Measurements from ENCODE around the gene FOXJ1. TPM values are rescaled to one million over a fixed set of nuclear protein-coding genes. Genes with fewer than 3 reads are reported as not detected.
"Not testable (repeated sequence)": the region's sequence is repeated elsewhere in the genome, so short reads cannot be mapped to it uniquely, and the experiment has no call there.

FOXJ1 gene, protein sequence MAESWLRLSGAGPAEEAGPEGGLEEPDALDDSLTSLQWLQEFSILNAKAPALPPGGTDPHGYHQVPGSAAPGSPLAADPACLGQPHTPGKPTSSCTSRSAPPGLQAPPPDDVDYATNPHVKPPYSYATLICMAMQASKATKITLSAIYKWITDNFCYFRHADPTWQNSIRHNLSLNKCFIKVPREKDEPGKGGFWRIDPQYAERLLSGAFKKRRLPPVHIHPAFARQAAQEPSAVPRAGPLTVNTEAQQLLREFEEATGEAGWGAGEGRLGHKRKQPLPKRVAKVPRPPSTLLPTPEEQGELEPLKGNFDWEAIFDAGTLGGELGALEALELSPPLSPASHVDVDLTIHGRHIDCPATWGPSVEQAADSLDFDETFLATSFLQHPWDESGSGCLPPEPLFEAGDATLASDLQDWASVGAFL
- under 1 TPM in 7 of 10 donors, not detected in 3; 0.05 to 0.41 (median 0.12) TPM for polyA plus RNA-seq (ENCODE audit: insufficient read length in 10 of 10)
- long read RNA-seq, donor 1: 0 reads
- long read RNA-seq, donor 2: 0 reads
- long read RNA-seq, donor 3: 0 reads
- long read RNA-seq, donor 4: 0 reads
- long read RNA-seq, donor 5: 0 reads
- long read RNA-seq, donor 6: 0 reads
- long read RNA-seq, donor 7: 0 reads
- long read RNA-seq, donor 8: 0 reads
- long read RNA-seq, donor 9: 0 reads

DNA sequence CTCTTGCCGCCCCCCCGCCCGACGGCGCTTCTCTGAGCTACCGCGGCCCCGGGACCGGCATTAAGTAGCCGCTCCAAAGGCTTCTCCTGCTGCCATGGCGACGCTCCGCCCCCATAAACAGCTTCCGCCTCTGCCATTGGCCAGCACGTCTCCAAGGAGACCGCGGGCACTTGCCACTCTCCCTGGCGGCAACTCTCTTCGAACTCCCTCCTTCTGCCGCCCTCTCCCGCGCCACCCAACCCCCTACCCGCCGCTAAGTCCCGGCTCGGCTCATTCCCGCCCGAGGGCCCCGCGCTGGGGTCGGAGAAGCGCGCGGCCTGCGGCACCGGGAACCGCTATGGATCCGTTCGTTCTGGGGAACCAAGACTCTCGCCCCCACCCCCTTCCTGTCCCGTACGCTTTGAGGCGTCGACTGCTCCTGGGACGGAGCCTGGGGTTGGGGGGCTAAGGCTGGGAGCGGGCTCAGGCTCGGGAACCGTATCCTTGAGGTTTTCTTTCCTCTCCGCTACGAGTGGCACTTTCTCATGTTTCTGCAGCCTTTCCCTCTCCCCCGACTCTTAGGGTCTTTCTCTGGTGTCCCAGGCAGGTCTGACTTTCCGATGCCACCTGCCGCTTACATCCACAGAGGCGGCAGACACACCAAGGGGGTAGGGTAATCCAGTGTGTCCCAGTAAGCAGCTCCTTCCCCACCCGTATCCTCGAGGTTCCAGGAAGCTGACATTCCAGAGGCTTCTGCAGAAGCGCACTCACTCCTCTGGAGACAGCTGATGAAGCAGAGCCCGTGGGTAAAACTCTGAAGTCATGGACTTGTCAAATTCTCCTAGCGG, at the start of gene FOXJ1:
TSS of gene FOXJ1 (minus strand) at position 34 of the 827 bp plus-strand sequence. CDS start 850 bp downstream, outside the sequence.
- peak; percentile 76 to 92 (median 87) for DNase-seq

DNA sequence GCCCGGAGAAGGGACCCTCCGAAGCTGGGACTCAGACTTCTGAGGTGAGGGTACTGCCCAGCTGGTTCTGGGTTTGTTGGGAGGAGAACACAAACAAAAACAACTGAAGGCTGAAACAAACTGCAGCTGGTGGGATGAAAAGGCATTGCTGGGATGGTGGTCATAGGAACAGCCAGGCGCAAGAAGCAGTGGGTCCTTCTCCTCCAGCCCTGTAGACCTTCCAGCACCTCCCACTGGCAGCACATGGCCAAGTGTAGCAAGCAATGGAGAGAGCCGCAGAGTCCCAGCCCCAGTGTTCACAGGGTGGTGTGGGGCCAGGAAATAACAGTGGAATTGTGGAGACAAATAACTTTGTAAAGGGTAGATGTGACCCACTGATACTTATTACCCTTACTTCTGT, 48.7 kb upstream of the FOXJ1 start:
- DNase-seq: no peak

DNA sequence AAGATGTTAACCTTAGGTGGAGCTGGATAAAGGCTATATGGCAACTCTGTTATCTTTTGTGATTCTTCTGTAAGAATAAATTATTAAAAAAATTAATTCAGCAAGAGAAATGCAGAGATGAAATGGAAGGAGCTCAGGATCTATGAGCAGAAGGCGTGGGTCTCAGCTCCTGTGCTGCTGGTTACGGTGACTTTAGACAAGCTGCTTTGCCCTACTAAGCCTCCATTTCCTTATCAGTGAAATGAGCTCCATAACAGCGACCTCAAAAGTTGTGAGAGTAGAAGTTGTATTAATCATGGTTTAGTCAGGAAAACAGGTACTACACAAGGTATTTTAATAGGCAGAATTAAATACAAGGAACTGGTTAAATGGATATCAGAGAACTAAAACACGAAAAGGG, 48.2 kb upstream of the FOXJ1 start:
- no peak for DNase-seq

DNA sequence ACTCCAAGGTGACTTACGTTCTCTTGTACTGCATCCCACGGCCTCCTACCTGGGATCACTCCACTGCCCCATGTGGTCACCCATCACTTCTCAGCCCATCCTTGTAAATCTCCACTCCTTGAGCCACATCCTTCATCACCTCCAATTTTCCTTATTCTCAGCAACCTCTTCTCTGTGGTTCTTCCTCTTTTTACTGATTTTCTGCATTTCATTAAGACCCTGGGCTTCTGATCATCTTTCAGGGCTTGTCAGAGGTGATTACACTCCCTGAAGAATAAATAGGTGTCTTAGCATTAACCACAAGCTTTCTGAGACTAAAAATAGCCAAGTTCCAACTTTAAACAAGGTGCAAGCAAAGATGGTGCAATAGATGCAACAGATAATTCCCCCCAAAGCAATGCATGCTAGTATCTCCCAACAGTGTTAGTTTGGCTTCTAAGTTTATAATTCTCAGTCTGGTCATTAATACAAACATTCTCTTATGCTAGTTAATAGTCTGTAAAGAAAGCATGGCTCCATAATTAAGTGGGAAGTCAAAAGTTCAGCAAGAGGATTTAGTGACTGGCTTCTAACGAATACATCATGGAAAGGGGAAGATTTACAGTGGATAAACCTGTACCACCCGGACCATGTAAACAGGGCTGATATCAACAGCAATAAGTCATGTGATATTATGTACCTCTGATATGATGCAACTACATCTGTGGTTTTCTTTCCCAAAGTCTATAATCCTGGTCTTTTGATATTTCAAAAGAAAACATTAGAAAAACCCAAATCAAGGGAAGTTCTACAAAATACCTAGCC, 47.4 kb upstream of the FOXJ1 start:
- DNase-seq: no peak

DNA sequence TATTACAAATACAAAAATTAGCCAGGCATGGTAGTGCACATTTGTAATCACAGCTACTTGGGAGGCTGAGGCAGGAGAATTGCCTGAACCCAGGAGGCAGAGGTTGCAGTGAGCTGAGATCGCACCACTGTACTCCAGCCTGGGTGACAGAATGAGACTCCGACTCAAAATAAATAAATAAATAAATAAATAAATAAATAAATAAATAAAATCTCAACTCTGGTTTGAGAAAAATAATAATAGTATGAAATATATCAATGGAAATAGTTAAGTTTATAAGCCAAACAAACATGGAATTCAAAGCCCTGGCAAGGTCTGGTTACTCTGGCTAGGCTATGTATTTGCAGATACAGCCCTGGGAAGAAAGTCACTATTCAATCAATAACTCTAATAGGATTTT, 45.7 kb upstream of the FOXJ1 start:
- DNase-seq: not testable (repeated sequence)

DNA sequence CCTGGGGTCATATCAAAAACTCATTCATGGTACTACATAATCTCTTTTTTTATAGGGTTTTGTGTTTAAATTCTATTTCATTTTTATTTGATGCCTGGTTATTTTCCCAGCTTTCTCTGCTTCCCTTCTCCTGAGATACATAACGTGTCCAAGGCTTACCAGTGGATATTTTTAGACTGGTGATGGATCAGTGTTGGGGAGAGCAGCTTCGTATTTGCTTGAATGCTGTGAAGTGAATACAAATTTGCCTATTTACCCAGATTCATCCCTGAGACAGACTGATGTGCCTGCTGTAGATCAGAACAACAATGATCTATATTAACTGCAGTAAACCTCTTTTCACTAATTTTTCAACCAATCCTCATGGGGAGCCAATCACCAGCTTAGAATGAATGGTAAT, 43.2 kb upstream of the FOXJ1 start:
- no peak for DNase-seq

DNA sequence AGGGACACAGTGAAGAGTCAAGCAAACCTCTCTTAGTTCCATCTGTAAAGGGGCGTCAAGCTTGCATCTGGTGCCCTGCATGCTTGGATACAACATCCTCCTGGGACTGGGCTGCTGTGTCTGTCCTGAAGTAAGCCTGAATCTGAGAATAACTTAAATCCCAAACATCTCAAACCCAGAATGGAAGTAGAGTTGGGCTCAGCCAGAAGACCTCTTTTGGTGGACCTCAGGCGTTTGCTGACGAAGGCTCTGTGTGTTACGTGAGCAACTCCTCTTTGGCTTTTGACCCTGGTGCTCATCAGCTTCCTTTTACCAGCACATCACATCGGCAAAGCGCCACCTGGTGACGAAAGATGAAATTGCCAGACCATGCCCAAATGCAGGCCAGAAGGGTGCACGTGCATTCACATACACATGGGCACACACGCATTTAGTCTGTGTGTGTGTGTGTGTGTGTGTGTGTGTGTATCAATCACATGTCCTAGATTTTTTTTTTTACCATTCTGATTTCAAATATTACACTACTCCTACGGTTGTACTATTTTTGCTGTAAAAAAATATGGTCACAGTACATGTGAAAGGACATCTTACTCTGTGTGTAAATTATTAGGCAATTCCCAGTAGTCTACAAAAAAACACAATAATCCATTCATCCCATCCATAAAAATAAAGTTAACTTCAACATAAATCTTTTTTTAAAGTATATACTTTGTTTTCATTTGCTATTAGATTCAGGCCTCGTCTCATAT, 41.1 kb upstream of the FOXJ1 start:
- peak; percentile 81 to 93 (median 87) for DNase-seq

DNA sequence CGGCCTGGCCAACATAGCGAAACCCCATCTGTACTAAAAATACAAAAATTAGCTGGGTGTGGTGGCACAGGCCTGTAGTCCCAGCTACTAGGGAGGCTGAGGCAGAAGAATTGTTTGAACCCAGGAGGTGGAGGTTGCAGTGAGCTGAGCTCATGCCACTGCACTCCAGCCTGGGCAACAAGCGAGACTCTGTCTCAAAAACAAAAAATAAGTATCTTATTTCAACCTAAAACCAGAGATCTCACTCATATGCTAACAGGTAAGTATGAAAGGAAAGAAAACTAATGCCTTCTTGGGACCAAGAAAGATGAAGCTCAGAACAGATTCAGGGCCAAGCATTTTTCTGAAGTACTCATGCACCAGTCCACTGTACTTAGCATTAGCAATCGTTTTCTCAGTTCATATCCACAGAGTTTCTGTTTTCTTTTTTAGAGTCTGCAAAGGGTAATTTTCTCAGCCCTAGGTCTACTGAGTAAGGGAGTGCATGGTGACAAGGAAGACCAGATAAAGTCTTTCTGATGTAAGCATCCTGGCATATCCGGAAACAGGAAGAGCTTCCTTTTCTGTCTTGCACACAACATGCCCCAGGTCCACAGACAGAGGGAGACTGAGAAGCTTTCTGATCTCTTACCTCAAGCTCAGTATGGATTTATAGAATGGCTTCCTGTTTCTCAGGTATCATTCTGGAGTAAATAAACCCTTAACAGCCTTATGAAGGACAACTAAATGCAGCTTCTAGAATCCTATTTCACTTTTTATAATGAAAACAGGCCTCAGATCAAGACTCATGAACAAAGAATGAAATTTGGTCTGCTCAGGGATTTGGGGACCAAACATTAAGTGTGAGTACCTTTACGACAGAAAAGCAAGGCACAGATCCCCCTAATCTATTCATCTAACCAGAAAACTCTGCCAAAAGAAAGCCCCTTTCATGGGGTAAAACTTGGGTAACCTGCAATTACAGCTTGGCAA, 38.7 kb upstream of the FOXJ1 start:
- no peak for DNase-seq

DNA sequence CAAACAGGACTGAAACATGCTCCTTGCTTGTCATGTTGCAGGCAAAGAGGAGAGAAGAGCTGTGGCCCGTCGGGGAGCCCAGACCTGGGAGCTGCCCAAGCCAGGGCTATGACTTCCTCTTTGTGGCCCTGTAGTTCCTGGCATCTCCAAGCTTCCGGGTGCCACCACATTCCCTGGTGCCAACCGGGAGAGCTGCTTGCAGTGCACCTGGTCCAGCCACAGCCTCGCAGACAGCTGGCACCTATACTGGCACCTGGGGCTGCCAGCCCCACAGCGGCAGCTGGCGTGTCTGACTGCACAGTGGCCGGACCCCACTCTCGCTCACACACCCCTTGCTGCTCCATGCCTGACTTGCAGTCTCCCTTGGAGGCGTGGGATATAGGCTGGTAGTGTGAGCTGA, 37.1 kb upstream of the FOXJ1 start:
- DNase-seq: no peak

DNA sequence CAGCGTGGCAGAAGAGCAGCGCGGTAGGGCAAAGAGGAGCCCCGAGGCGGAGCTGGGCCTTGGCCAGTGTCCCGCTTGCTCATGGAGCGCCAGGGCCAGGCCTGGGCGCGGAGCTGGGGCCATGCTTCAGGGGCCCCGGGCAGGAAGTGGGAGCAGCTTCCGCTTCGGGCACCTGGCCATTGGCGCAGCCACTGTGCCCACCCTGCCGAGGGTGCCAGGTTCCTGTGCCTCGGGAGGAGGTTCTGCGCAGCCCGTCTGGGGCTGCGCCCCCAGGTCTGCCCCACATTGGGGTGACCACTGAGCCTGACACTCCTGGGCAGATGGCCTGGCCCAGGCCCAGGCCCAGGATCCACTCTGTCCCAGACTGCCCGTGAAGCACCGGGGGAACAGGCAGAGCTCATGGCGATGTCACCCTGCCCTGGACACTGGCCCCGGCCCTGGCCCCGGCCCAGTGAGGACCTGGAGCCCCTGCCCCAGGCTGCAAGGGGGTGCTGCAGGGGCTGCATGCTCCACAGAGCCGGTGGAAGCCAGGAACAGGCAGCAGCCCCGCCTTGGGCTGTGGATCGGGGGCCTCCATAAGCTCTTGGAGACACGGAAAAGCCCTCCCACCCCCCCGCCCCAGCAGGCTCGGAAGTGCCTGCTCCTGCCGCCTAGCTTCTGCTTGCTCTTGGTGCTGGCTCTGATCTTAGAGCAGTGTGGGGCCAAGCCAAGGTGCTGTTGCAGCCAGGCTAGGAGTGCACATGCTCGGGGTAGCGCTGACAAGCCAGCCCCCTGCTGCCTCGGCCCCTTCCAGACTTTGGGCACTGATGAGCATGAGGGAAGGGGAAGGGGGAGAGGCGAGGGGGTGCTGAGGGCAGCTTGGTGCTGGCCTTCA, 35.9 kb upstream of the FOXJ1 start:
- no peak for DNase-seq

DNA sequence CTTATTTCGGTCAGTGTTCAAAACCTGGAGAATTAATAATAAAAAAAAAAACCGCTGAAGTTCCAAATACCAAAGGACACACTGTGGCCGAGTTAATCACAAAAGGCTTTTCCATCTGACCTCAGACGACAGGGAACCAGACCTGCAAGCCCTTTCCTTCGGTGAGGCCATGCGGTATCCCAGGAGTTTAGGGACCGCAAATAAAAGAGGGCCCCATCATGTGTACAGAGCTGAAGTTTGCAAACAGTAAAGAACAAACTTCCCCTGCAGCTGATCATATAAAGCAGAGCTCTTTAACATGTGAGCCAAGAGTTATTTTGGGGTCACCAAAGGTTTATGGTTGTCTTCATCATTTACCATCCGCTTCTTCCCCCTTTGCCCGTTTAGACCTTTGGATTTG, 33.0 kb upstream of the FOXJ1 start:
- no peak for DNase-seq

DNA sequence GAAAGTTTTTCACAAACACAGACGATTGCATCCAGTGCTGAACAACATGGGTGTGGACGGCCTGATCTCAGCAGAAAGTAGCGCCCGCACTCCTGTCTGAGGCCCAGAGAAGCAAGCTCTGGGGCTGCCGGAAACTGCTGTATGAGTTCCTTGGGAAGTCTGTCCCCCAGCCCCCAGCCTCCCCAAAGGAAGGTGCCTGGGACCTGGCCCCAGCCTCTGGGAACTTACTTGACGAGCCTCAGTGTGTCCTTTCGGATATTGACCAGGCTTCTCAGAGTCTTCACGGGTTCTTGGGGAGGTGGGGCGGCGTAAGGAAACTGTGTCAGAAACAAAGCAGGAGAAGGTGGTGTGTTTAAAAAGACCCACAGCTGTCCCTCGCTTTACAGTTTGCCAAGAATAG, 32.4 kb upstream of the FOXJ1 start:
- no peak for DNase-seq

DNA sequence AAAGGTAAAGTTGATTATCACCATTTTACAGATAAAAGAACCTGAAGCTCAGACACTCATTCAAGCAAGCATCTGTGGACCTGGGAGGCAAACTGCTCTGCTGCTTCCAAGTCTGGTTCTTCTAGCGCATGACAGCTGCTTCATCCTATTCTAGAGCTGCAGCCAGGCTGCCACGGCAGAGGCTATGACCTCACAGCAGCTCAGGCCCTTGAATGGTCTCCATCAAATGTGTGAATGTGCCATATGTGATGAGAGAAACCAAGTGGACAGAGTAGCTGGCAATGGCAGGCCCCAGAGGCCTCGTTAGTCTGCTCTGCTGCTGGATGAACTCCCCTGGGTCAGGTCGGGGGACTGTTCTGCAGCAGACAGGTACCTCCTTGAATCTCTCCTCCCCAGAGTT, 30.7 kb upstream of the FOXJ1 start:
- DNase-seq: no peak

DNA sequence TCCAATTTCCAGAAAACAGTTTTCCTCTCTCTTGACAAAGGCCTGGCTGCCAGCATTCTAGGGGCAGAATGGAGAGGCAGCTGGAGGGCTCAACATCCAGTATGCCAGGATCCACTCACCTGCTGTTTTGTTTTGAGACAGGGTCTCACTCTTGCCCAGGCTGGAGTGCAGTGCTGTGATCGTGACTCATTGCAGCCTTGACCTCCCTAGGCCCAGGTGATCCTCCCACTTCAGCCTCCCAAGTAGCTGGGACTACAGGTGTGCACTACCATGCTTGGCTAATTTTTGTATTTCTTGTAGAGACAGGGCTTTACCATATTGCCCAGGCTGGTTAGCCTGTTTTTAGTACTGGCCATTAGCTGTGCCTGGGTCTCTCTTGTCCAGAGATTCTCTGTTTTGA, 29.1 kb upstream of the FOXJ1 start:
- no peak for DNase-seq

DNA sequence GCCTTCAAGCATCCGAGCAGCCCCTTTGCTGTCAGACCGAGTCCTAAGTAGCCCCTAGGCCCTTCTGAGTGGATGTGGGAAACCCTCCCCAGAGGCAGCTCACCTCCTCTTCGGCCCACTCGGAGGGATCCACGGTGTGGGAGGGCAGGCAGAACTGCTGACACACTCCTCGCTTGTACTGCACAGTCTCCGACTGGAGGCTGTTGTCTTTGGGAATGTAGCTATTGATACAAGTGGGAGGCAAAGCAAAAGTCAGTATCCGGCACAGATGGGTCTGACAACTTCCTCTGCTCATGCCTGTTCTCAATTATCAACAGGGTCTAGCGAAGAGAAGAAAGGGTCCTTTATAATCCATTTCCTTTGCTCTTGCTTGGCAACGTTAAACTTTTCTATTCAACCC, 25.9 kb upstream of the FOXJ1 start:
- no peak for DNase-seq

DNA sequence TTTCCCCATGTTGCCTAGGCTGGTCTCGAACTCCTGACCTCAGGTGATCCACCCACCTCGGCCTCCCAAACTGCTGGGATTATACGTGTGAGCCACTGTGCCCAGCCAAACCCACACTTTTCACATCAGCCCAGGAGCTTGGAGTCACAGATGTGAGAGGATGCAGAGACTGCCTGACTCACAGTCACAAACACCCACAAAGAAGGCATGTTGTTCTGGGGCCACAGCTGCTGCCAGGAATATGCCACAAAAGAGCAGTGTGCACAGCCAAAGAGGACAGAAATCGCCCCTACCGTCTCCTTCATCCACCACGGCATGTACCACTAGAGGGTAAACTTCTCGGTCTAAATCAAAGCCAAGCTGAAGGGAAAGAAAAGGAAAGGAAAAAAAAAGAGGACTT, 25.1 kb upstream of the FOXJ1 start:
- no peak for DNase-seq

DNA sequence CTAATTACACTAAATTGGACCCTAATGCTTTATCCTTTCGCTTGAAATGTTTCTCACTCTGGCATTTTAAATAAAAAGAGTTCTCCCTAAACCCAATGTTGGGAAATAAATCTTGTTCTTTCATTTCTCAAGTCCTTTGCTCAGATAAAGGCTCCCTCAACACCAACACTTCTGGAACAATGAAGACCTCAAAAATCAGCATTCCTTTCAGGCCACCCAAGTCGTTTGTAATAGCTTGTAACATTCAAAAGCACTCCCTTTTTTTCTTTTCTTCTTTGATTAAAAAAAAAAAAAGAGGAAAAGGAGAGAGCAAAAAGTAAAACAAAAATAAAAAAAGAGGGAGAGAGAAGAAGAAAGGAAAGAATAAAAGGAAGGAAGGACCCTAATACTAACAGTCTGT, 23.3 kb upstream of the FOXJ1 start:
- no peak for DNase-seq

DNA sequence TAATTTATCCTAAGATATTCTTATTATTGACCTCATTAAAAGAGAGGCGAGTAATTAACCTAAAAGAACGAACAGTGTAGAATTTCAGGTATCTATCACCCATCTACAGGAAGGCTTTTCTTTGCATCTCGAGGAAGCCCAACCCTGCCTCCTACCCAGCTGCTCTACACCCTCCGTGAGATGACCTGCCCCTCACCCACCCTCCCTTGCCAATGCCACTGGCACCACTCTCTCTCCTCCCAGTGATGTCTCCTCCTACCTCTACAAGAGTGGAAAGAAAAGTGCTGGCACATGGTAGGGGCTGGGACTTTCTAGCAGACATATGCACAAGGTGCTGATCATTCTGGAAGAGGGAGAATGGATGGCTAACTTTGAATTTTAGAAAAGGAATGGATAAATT, 22.9 kb upstream of the FOXJ1 start:
- DNase-seq: no peak

Measured in muscle of back (tissue), 13 donors.